Left lung (tissue), 10 donors: Measurements from ENCODE around the gene CASP12. TPM values are rescaled to one million over a fixed set of nuclear protein-coding genes. Genes with fewer than 3 reads are reported as not detected.

Experiments
- ATAC-seq: fragments of 200-7000 bp; cut with Tn5 transposase; one replicate; pipeline ENCODE4 v1.9.1; 2020; ENCODE audit warnings: moderate library complexity
- DNase-seq, 4 donors: peaks; one replicate each; pipeline ENCODE4 v3.0.0-alpha.2; 2013 to 2020
- H3K27ac ChIP-seq, 2 donors: fragments of 200-600 bp; sonication (generic) in 1 of 2; one replicate each; pipeline versions ENCODE4 v1.5.0 to v1.8.0; 2020 to 2021
- H3K27me3 ChIP-seq, 2 donors: fragments of 200-600 bp; sonication (generic) in 1 of 2; one replicate each; pipeline versions ENCODE4 v1.5.0 to v1.8.0; 2020 to 2021
- H3K36me3 ChIP-seq, 2 donors: fragments of 200-600 bp; sonication (generic) in 1 of 2; one replicate each; pipeline versions ENCODE4 v1.5.0 to v1.8.0; 2020 to 2021
- H3K4me1 ChIP-seq, 2 donors: fragments of 200-600 bp; one replicate each; pipeline ENCODE4 v1.8.0; 2021
- H3K4me3 ChIP-seq, 2 donors: fragments of 200-600 bp; sonication (generic) in 1 of 2; one replicate each; pipeline versions ENCODE4 v1.5.0 to v1.8.0; 2020 to 2021; ENCODE audit warnings: mild to moderate bottlenecking in 1 of 2
- H3K9me3 ChIP-seq, 2 donors: fragments of 200-600 bp; sonication (generic) in 1 of 2; one replicate each; pipeline versions ENCODE4 v1.5.0 to v1.8.0; 2020 to 2021
- intact Hi-C, 2 donors: fragments of 100-400 bp; cut with DNase I; formaldehyde crosslinking; loops; one replicate each; pipeline versions ENCODE4 v1.11.2 to v1.14.2; 2022
- polyA plus RNA-seq, 6 donors: library from polyadenylated mRNA; unstranded; fragments of 120-200 nt; gene quantifications; one replicate each; pipeline ENCODE4 v1.2.1, GENCODE V29; 2013; ENCODE audit not compliant: insufficient read length in 6 of 6
- total RNA-seq, 2 donors: library from RNA; stranded (reverse); fragmentation: NEBNext Ultra II Directional; extraction: Animal tissue kit (Norgen Biotek cat#: 25700); gene quantifications; one replicate each; pipeline ENCODE4 v1.2.1, GENCODE V29; 2021
- TF ChIP-seq, protein P1 (sequence below), 2 donors: fragments of 200-600 bp; sonication (generic) in 1 of 2; IDR thresholded peaks; one replicate each; pipeline versions ENCODE4 v1.5.0 to v1.8.0; 2021; ENCODE audit warnings: antibody characterized with exemption in 2 of 2
- donor health status: DM: no; HTN: yes; CAD: no.
- donor health status: DM: no; HTN: no; CAD: no.

CASP12 gene
- total and polyA plus RNA-seq, 8 donors, result 0.61 to 1.2 (median 0.97) TPM

DNA sequence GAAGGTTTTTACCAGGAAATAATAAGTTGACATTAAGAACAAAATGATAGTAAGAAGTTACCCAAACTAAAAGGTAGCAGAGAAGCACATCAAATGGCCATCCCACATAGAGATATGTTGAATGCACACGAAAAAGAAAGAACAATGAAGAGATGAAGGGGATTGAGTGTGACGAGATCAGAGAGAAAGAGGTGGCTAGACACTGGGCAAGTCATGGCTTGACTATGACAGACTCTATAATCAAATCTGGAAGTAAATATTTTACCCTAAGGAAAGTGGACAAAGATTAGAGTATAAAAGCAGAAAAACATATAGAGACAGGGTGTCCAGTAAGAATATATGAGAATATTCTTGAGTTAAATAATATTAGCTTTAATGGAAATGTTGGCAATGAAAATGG lies 31.4 kb downstream of the CASP12 start:
- no peak overlapping the region for H3K27ac ChIP-seq
- peaks cover 0 to 19% of the 10 kb centered on the region in 2 donors for H3K9me3 ChIP-seq
- no peak for ATAC-seq
- intact Hi-C loops, result no loop called here
- TF ChIP-seq, protein P1, sequence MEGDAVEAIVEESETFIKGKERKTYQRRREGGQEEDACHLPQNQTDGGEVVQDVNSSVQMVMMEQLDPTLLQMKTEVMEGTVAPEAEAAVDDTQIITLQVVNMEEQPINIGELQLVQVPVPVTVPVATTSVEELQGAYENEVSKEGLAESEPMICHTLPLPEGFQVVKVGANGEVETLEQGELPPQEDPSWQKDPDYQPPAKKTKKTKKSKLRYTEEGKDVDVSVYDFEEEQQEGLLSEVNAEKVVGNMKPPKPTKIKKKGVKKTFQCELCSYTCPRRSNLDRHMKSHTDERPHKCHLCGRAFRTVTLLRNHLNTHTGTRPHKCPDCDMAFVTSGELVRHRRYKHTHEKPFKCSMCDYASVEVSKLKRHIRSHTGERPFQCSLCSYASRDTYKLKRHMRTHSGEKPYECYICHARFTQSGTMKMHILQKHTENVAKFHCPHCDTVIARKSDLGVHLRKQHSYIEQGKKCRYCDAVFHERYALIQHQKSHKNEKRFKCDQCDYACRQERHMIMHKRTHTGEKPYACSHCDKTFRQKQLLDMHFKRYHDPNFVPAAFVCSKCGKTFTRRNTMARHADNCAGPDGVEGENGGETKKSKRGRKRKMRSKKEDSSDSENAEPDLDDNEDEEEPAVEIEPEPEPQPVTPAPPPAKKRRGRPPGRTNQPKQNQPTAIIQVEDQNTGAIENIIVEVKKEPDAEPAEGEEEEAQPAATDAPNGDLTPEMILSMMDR (IDR thresholded peaks at IDR 0.05), result no peak
- H3K27me3 ChIP-seq, result no peaks in the 10 kb centered on the region
- no peaks in the 10 kb centered on the region for H3K36me3 ChIP-seq
- no peak overlapping the region for H3K4me3 ChIP-seq
- DNase-seq, result no peak
- H3K4me1 ChIP-seq, result no peaks in the 10 kb centered on the region

DNA sequence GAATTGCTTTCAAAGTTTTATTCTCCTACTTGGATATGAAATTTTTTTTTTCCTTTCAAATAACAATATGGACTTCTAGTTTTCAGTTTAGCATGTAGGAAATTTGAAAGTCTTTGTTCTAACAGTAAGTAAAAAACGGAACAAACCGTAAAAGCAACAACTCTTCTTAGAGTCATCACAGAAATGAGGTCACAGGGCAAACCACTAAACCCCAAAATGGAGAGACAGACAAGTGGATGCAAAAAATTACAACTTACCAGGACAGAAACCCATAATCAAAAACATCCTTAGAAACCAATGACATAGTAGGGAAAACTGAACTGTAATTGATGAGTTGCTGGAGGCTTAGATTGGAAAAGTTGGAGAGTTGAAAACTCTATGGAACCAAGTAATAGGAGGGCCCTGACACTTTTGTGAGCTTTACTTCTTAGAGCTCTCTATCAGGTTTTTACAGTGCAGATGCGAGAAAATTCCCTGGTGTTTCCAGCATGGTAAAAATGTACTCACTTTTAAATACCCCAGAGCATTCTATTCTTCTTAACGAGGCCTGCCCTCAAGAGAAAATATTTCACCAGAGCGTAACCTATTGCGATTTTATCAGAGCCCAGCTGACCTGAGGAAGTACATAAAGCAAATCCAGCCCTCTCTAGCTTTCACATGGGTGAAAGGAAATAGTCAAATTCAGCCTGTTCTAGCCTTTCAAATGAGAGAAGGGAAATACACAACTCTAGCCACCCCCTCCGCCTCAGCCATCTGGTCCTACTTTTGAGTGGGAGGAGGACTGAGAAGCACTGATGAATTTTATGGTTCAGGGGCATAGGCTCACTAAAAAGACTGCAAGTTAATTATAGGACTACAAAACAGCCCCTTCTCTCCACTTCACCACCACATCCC lies 39.1 kb downstream of the CASP12 start:
- H3K27ac ChIP-seq, result no peak overlapping the region
- peaks cover 0 to 1% of the 10 kb centered on the region in 2 donors for H3K9me3 ChIP-seq
- no peaks in the 10 kb centered on the region for H3K4me1 ChIP-seq
- TF ChIP-seq, protein P1 (IDR thresholded peaks at IDR 0.05), result no peak
- H3K27me3 ChIP-seq, result no peaks in the 10 kb centered on the region
- DNase-seq (no peak), ATAC-seq (no peak)
- intact Hi-C loops, result no loop called here
- no peak overlapping the region for H3K4me3 ChIP-seq
- H3K36me3 ChIP-seq, result no peaks in the 10 kb centered on the region

GRCh38 chr11:104856607-104857006 lies 41.7 kb downstream of the CASP12 start:
- TF ChIP-seq, protein P1 (IDR thresholded peaks at IDR 0.05), result no peak
- intact Hi-C loops, result no loop called here

GRCh38 chr11:104855965-104856364 lies 42.3 kb downstream of the CASP12 start:
- Histone ChIP-seq H3K27me3 (no peaks in the 10 kb centered on the region), H3K4me3 (no peak overlapping the region), H3K36me3 (no peaks in the 10 kb centered on the region), H3K9me3 (no peaks in the 10 kb centered on the region), H3K27ac (no peak overlapping the region), H3K4me1 (no peaks in the 10 kb centered on the region)
- DNase-seq (no peak), ATAC-seq (no peak)
- TF ChIP-seq, protein P1 (IDR thresholded peaks at IDR 0.05), result no peak
- intact Hi-C loops, result no loop called here

More at GRCh38 chr11:104856607-104857006, 41.7 kb downstream of the CASP12 start:
- Histone ChIP-seq H3K36me3 (no peaks in the 10 kb centered on the region), H3K4me1 (no peaks in the 10 kb centered on the region), H3K27me3 (no peaks in the 10 kb centered on the region), H3K27ac (no peak overlapping the region), H3K9me3 (no peaks in the 10 kb centered on the region), H3K4me3 (no peak overlapping the region)
- DNase-seq, result no peak
- peak; percentile 53 for ATAC-seq

DNA sequence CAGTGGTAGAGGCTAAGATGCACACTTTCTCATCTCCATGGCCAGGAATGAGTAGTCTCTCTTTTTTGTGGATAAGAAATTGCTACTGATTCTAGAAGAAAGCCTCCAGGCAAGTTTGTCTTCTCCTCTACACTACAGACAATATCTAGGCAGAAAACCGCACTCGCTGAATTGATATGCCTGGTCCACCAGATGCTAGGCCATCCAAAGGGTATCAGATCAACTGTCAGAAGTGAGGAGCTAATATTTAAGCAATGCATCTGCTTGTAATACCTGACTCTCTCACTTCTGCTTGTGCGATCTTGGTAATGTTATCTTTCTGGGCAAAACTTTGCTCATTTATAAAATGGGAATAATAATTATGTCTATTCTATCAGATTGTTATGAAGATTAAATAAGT lies 45.0 kb downstream of the CASP12 start:
- intact Hi-C loops, result no loop called here
- H3K4me1 ChIP-seq, result no peaks in the 10 kb centered on the region
- no peaks in the 10 kb centered on the region for H3K9me3 ChIP-seq
- TF ChIP-seq, protein P1 (IDR thresholded peaks at IDR 0.05), result no peak
- H3K36me3 ChIP-seq, result no peaks in the 10 kb centered on the region
- no peak overlapping the region for H3K27ac ChIP-seq
- no peak for DNase-seq
- no peak overlapping the region for H3K4me3 ChIP-seq
- ATAC-seq, result no peak
- no peaks in the 10 kb centered on the region for H3K27me3 ChIP-seq
